ENCODE measurements around the gene RCAN3.

The RCAN3 gene

DNA sequence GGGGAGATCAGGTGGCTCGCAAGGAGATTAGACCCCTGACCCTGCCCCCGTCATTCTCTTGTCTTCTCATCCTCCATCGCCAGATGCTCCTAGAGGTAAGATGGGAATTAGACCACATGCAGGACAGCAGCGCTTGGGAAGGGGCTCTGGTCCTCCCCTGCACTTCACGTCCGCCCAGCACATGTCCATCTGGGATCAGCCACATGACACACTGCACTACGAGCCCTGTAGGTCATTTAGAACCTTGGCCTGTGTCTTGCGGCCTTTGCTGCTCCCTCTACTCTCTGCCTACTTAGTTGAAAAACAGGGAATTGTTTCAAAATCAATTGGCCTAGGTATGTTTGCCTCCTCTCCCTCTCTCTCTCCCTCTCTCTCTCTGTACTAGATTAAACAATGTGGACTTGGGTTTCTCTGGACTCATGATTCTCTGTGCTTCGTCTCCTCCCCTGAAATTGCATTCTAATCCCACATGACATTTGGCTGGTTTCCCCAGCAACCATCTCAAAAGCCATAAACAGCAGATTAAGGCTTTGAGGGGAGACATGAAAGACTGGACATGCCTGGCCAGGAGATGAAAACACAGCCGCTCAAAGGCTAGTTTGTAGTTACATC, 49.4 kb downstream of the RCAN3 start:
- DNase-seq: no peak

DNA sequence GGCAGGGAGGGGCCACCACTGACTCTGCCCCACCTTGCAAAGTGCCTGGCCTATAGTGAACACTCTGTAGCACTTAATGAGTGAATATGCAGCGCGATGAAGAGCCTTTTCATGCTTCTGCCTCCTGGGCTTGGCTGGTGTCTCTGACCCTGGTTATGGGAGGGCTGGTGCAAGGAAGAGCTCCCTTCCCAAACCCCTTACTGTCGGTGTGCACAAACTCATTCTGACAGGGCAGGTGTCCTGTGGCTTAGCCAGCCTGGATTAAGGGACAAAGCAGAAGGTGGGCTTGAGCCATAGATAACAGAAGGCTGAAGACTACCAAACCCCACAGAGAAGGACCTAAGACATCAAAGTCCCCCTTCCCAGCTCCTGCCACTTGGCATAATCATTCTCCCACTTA, 51.3 kb downstream of the RCAN3 start:
- no peak for DNase-seq

DNA sequence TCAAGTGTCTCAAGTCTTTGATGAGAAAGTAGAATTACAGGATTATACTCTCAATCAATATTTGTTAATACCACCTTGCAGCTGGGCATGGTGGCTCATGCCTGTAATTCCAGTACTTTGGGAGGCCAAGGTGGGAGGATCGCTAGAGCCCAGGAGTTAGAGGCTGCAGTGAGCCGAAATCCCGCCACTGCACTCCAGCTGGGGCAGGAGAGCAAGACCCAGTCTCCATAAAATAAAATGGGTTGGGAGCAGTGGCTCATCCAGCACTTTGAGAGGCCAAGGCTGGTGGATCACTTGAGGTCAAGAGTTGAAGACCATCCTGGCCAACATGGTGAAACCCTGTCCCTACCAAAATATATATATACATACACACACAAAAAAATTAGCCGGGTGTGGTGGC, 52.1 kb downstream of the RCAN3 start:
- no peak for DNase-seq

DNA sequence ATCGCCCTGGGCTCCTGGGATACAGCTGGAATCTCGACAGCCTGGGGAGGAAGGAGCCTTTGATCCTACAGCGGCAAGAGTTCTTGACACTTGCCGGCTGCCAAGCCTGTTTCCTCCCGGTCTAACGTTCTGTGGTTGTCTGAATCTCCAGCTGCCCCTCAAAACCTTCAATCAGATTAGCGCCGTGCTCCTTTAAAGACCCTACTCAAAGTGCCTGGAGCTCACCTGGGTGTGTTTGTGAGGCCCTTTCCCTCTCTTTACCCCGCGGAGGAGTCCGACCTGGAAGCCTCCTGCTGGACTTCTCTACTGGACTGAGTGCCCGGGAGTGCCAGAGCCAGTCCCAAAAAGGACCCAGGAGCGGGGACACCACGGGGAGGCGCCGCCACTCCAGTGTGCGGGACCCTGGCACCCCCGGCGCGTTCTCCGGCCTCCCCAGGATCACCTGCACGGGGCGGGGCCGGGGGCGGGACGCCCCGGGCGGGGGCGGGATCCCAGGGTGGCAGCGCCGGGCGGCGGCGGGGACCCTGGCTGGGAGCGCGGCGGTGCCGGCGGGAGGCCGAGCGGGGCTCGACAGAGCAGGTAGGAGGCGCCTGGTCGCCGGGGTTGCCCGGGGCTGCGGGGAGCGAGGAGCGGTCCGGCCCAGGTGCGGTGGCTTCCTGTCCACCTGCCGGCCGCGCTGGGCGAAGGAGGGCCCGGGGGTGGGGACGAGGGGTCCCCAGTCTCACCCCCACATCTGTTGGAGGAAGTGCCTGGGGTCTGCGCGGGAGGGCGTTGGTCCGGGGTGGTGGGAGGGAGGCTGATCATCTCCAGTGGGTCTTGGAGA, 53.2 kb downstream of the RCAN3 start, which contains the start of gene NCMAP:
Gene NCMAP (plus strand): TSS at position 497 of the 823 bp plus-strand sequence. CDS start 39,344 bp downstream, outside the sequence.
- peak; percentile 63 for DNase-seq

DNA sequence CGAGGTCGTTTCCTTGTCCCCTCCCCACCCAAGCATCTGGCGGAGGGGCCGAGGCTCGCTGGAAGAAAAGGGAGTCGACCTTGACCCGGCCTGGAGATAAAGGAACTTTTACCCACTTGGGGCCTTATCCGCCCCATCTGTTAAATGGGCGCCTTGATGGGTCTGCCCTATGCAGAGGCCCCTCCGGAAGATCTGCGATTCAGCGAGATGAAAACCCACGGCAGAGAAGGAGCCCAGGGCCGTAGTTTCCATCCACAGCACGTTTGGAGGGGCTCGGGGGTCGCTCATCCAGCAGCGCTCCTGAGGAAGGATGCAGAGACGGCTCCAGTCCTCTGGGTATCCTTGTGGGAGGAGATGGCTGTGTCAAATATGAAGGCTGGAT, 53.8 kb downstream of the RCAN3 start:
- DNase-seq: no peak

DNA sequence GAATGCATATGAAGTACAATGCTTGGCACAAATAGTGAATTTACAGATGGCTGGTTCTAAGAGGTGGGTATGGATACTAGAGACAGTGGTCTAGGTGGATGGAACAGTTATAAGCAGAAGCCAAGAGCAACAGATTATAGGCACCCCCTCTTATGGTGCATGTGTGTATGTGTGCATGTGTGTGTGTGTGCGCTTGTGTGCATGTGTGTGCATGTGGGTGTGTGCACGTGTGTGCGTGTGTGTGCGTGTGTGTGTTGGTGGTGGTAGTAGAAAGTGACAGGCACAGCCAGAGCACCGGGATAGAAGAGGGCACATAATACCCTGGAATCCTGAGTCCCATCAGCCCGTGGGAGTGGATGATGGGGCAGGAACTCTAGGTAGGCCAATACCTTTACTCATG, 54.6 kb downstream of the RCAN3 start:
- DNase-seq: no peak

DNA sequence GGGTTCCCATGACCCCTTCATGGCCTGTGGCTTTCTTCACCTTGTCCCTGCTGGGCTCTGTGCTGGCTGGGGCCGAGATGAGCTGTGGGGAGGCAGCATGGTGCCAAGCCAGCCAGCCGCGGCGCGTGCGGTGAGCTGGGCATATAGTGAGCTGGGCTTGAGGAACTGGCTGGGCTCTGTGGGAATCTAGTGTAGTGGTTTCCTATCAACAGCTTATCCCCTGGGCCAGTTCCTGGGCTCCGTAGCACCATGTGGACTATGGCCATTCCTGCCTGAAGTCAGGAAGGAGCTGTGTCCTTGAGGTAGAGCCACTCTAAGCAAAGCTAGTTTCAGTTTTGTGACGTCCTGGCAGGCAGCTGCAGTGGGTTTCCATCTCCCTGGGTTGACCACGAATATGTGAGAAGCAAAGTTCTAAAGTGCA, 55.1 kb downstream of the RCAN3 start:
- no peak for DNase-seq

DNA sequence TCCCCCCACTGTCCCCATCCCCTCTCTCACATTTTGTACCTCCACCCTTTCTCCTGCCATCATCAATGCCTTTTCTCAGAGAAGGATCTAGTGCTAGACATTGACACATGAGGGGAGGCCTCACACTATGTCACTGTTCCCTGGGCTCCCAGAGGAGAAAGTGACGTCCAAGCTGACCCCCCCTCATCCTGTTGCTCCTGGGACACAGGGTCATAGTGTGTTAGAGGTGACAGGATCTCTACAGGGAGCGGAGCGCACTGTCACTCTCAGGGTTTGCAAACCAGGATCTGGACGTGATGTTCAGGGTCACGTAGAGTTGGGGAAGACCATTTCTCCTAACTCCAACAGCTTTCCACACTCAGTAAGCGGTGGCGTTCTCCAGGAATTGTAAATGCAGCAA, 55.8 kb downstream of the RCAN3 start:
- DNase-seq: no peak

DNA sequence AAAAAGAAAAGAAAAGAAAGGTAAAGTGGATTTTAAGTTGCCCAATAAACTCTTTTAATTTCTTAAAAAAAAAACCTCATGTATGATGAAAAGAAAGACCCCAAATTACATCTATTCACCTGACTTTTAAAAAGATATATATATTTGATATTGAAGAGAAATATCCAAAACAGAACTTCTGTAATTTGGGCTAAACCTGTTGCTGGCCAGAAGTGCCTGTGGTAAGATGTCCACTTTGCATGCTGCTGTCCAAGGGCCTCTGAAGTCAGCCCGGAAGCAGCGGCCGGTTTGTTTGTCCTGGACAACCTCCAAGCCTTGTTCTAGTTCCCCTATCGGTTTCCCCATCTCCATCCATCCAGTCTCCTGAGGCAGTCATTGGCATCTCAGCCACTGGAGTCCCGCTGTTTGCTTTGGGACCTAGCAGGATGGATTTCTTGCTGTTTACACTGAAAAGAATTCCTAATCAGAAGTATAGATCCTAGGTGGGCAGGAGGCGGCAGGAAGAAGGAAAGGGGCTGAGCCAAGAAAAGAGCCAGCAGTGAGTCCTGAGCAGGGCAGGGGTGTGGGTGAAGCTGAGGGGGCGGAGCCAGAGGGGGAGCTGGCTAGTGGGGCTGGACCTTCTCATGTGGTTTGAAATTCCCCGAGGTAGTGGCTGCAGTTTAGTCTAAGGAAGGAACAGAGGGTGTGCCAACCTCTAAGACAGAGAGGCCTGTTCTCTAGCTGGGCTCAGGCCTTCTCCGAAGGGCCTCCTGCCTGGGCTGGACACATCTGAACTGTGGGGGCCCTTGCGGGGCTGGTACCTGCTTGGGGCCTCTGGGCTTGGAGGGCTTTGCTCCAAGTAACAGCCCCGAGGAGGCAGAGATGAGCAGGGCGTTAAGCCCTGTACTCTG, 56.5 kb downstream of the RCAN3 start:
- DNase-seq: no peak

DNA sequence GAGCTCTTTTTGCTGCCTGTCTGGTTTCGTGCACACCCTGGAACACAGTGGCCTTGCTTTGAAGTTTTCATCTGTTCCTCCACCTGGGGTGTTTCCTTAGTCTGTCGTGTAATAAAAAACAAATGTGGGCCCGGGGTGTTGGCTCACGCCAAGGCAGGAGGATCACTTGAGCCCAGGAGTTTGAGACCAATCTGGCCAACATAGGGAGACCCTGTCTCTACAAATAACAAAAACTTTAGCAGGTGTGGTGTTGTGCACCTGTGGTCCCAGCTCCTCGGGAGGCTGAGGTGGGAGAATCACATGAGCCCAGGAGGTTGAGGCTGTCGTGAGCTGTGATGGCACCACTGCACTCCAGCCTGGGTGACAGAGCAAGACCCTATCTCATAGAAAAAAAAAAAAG, 57.7 kb downstream of the RCAN3 start:
- DNase-seq: no peak

DNA sequence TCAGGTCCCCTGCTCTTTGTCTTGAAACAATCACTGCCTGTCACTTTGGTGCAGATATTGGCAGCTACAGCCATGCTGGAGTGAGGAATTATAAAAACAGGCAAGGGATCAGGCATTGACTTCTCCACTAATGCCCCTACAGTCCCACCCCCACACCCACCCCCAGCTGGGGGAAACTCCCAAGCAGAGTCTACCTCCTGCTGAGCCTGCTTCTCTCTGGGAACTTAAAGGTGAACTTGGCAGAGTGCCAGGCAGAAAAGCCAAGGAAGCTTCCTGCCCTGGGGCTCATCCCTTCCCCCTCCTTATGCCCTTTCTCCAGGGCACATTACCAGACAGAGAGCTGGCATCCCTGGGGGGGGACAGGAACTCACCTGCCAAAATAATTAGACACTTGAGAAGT, 60.0 kb downstream of the RCAN3 start:
- DNase-seq: no peak

DNA sequence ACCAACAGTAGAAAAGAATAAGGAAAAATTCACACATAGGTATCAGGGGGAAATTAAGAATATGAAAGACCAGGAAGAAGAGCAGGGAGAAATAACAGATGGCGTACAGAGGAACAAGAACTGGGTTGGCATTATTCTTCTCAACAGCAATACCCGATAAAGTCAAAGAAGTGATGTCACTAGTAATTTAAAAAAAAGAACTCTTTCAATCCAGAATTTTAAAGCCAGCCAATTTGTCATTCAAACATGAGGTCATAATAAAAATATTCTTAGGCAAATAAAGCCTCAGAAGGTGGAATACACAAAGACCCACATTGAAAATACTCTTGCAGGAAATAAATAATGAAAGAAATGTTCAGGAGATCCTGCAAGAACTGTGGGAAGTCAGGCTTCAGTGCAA, 62.1 kb downstream of the RCAN3 start:
- no peak for DNase-seq

DNA sequence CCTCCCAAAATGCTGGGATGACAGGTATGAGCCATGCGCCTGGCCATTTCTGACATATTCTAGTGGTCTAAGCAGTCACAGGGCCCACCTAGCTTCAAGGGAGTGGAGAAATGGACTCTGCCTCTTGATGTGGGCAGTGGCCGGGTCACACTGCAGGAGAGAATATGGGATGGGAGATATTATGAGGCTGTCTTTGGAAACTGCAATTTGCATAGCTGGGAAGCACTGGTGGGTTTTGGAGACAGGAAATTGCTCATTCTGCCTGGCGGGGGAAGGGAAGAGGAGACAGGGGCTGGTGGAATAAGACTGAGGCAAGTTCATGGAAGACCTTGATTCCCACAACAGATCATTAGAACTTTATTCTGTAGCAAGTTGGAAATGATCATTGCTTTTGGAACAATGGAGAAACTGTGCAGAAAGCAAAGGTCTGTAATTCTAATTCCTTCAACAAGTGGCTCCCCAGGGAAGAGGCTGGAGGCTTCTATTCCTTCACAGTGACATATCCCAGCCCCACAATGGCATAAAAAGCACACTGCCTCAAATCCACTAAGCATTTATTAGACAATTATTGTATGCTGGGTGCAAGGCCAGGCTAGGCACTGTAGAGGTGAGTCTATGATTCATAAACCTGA, 63.7 kb downstream of the RCAN3 start:
- DNase-seq: no peak

DNA sequence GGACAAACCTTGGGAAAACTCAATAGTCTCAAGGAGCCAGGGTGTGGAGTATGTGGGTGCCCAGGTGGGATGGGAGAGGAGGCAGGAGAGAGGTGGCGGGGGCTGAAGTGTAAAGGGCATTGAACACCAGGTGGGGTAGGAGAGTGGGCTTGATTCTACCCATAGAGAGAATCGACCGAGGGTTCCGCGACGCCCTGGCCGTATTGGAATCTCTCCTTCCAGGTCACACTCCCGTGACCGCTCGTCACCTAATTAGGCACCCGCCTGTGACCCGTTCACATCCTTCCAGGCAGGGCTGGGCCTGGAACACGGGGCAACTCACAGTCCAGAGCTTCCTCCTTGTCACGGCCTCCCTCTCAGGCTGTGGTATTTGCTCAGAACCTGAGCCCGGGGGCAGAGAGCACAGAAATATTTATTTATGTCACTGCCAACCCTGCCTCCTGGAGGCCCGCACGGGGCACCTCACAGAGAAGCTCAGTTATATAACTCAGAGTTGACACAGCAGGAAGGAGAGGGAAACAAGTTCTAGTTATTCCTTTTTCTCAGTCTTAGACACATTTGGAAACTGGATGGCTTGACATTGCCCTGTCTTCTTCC, 65.3 kb downstream of the RCAN3 start:
- no peak for DNase-seq

DNA sequence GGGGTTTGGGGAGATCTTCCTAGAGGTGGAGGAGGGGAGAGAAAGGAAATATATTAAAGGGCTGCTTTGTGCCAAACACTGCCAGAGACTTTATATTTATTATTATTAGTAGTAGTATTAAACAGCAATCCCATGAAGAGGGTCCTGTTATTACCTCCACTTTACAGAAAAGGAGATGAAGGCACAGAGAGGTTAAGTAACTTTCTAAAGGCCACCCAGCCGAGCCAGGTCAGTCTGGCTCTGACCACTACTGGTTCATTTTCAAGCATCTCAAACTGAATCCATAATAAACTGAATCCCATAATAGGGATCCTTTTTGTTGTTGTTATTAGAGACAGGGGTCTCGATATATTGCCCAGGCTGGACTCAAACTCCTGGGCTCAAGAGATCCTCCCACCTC, 65.8 kb downstream of the RCAN3 start:
- DNase-seq: no peak

DNA sequence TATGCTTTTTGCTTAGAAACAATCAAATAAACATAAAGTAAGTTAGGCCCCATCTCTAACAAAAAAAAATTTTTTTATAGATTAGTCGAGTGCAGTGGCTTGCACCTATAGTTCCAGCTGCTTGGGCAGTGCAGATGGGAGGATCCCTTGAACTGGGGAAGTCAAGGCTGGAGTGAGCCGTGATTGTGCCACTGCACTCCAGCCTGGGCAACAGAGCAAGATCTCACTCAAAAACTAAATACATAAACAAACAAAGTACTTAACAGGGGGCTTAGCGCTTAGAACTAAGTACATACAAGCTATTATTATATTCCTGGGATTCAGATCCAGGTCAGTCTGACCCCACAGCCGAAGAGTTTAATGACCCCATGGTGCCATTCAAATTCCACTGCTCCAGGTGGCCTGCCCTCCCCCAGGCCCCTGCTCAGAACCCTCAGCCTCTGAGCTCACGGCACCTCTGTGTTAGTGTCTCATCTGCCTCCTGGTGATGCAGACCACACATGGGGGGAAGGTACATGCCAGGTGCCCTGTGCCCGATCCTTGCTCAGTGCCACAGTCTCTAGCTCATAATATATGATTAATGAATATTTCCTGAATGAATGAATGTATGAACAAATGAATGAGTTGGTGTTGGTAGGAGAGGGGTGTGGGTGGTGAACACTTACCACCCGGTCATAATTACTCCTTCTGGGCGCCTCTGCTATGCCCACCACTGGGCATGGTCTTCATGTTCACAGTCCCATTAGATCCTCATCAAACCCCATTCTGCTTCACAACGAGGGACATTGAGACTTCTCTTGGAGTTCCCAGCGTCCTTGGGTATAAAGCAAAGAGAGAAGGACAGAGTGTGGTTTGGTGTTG, 67.9 kb downstream of the RCAN3 start:
- DNase-seq: no peak

DNA sequence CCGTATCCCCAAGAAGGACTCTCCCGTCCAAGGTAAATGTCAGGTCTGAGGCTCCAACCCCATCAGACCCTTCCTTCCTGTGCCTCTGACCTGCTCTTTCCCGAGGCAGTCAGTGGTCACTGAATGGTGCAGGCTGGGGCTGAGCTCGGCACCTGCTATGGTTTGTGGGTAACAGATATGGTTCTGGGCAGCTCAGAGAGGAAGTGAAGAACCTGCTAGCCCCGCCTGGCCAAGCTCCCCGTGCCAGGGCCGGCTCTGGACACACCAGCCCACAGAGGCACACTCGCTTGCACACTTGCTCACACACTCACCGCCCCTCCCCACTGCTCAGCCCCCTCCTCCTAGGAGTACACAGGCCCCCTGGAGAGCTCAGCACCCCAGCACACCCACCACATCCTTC, 69.7 kb downstream of the RCAN3 start:
- no peak for DNase-seq

DNA sequence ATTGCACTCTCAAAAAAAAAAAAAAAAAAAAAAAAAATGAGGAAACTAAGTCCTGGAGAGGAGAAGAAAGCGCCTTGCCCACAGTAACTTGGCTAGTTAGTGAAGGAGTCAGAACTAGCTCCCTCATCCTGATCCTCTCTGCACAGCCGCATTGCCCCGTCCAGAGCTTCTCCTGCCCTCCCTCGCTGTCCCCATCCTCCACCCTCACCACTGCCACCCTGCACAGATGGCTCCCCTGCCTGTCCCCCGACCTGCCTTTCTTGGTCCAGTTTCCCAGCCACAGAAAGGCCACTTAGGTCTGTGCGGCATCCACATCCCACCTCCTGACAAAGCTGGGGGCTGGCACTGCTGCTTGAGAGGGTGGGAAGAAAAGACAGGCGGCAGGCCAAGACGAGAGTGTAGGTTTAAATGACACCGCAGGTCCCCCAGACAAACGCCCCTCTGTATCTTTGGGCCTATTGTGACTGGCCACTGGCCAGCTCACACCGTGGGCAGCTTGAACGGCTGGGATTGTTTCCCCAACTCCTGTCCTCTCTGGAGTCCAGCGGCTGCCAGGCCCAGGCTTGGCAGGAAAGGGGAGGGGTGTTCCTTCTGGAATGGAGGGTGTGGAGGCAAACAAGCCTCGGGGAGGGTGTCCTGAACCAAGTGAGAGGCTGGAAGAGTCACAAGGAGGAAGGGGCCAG, 73.4 kb downstream of the RCAN3 start:
- DNase-seq: no peak

DNA sequence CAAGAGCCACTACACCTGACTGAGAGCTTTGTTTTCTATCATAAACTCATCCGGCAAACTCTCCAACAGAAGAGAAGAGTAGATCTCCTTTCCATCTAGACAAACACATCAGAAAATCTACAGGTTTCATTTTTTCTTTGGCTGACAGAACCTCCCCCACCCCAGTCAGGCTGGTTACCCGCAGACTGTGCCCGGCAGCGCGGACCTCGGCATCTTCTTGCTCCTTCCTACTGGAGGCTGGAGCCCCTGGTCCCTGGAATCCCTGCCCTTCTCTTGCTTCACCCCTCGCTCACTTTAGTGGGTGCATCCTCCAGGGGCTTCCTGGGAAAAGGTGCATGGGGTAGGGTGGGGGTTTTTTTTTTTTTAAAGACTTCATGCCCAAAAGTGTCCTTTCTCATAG, 76.2 kb downstream of the RCAN3 start:
- DNase-seq: no peak

DNA sequence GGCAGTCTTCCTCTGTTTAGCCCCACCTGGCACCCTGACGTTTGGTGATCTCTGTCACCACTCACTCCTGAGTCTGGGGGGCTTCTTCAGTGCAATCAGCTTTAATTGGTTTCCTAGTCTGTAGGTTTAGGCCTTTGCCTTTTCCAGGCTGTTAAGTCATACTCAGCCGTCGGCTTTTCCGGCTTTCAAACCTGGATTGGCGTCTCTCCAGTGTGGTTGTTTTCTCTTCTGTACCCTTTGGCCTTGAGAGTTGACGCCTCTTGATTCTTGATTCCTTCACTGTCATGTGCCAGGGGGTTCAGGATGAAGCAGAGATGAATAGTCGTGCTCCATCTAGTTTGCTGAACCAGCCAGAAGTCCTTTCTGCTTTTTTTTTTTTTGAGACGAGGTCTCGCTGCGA, 78.1 kb downstream of the RCAN3 start:
- no peak for DNase-seq

DNA sequence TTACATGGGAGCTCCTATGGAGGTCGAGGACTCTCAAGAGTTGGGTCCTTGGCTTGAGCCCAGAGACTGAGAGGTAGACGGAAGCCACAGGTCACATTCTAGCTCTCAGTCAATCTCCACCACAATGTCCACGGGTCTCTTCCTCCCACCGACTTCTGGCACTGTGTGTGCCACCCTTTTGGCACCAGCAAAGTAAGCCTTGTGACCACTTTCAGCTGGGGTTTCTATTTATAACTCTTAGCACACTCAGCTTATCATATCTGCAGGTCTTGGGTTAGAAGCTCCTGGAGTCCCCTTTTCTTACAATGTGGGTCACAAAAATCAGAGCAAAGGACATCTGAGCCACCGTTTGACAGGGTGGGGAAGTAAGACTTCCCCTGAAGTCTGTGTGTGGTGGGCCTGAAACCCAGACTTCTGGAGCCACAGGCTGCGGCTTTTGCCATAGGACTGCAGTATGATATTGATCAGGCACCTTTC, 81.6 kb downstream of the RCAN3 start:
- DNase-seq: no peak
